Cerebellar nuclear complex (tissue), 1 donor: Measurements from ENCODE around the gene MRPL11.
"Not testable (repeated sequence)": the region's sequence is repeated elsewhere in the genome, so short reads cannot be mapped to it uniquely, and the experiment has no call there.

Source experiments
- DNase-seq, 2 experiments: peaks; one replicate each; lab custom pipeline; 2025; lab: John Stamatoyannopoulos, UW

MRPL11 gene

DNA sequence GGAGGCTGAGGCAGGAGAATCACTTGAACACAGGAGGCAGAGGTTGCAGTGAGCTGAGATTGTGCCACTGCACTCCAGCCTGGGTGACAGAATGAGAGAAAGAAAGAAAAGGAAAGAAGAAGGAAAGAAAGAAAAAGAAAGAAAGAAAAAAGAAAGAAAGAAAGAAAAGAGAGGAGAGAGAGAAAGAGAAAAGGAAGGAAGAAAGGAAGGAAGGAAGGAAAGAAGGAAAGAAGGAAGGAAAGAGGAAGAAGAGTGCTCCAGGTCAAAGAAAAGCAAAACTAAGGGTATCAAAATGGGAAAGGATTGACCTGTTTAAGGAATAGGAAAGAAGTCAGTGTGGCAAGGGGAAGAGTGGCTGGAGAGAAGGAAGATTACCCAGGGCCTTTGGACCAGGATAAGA is 7.4 kb downstream of the MRPL11 start:
- not testable (repeated sequence) for DNase-seq

DNA sequence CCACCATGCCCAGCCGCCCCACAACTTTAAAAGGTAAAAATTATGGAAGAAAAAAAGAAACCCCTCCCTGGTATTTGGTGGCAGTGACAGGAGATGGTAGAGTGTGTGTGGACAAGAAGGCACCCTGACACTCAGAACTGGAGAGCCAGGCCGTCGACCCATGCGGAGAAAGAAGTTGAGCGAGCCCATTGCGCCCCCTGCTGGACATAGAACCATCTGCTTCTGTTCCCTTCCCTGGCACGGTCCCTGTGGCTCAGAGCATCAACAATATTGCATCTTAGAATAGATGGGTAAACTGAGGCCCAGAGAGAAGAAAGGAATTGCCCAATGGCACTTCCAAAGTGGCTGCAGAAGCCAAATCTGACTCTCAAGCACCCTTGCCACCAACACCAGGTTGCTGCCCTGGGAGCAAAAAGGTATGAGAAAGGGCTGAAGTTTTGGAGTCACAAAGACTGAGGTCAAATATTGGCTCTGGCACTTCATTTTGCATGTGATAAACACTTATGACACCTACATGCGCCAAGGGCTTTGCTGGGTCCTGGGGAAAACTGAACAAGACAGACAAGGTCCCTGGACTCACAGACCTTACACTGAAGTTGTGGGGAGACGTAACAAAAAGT is 8.6 kb downstream of the MRPL11 start:
- DNase-seq = peak in 1 of 2 experiments; percentile 68

DNA sequence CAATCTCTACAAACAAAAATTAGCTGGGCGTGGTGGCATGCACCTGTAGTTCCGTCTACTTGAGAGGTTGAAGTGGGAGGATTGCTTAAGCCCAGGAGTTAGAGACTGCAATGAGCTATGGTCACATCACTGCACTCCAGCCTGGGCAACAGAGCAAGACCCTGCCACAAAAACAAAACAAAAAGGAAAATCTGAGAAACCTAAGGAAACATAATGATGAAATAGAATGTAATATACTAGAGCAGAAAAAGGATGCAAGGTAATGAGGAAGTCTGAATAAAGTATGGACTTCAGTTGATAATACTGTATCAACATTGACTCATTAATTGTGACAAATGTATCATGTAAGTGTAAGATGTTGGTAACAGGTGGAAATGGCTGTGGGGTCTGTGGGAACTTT is 9.7 kb downstream of the MRPL11 start:
- DNase-seq = no peak

DNA sequence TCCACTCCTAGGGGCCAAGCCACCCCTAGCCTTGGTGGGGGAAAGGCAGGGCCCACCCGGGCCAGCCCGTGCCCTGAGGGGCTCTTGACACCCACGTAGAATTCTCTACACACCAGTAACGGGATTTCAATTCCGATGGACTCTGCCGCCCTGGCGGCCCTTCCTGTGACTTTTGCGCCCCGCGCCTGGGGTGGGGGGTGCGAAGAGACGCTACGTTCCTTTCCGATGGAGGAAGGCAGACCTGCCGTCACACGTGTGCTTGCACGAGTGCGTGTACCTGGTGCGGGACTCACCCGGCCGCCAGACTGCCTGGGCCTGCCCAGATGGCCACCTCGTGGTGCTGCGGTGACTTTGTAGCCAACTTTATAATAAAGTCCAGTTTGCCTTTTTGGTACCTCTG is 12.3 kb downstream of the MRPL11 start:
- no peak for DNase-seq

DNA sequence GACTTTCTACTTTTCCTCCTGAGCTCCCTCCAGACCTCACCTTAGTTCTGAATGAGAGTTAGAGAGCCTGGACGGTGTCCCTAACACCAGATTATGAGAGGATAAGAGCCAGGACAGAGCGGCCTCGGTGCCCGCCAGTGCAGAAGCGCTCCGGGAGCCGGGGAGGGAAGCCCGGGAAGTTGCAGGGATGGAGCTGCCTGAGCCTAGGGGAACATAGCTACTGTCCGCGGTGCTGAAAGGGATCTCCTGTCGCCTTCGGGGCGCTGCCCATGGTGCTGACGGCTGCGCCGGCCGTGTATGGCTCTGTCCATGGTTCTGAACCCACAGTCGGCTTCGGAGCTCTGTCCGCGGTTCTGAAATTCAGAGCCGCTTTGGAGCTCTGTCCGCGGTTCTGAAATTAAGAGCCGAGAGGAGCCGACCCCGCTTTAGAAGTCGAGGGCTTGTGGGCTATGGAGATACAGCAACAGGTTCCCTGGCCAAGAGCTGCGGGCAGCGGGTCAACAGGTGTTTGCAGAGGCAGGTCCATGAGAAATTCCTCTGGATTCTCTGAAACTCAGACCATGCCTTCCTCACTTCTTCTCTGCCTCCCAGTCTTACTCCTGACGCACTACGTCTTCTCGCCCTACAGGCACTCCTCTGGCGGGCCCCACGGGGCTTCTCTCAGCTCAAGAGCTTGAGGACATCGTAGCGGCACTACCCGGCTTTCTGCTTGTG is 17.0 kb downstream of the MRPL11 start:
- no peak for DNase-seq

DNA sequence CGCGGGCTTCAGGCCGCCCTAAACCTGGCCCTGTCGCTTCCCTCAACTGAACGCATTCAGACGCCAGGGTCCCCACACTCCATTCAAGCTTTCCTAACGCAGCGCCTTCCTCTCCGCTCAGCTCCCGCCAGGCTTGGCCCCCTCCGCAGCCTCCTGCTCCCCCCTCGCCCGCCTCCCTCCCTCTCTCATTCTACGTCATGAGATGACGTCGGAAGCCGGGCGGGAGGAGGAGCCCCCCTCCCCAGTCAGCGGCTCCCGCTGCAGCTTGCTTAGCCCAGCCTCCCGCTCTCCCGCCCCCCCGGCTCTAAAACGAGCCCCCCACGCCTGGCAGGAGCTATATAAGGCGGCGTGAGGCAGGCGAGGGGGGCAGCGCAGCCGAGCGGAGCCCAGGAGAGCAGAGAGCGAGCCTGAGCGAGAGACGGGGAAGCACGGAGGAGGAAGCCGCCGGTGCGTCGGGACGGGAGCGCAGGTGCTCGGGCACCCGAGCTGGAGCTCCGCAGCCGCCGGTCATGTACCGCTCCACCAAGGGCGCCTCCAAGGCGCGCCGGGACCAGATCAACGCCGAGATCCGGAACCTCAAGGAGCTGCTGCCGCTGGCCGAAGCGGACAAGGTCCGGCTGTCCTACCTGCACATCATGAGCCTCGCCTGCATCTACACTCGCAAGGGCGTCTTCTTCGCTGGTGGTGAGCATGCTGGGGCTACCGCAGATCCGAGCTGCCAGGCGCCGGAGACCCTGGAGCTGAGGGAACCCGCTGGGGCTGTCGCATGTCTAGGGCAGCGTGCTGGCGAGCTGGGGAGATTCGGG is 17.8 kb downstream of the MRPL11 start, which contains the start of gene NPAS4:
Gene NPAS4, plus strand, starts transcription at position 365 of the 806 bp plus-strand sequence. Its CDS starts 145 bp downstream, at position 510.
- DNase-seq = peak; percentile 46 to 59

DNA sequence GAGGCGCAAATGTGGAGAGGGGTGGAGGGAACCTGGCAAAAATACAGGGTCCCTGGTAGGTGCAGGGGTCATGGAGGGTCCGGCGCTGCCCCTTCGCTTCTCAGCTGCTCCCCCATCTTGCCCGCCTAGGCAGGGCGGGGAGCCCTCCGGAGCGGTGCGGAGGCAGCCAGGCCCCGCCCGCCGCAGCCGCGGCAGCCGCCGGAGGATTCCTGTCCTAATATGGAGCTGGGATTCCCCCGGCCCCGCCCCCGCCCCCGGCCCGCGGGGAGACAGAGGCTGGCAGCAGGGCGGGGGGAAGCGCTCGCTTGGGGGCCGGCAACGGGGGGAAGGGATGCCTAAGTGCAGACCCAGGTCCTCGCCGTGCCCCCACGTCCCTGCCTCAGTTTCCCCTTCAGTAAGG is 18.8 kb downstream of the MRPL11 start:
- no peak for DNase-seq

DNA sequence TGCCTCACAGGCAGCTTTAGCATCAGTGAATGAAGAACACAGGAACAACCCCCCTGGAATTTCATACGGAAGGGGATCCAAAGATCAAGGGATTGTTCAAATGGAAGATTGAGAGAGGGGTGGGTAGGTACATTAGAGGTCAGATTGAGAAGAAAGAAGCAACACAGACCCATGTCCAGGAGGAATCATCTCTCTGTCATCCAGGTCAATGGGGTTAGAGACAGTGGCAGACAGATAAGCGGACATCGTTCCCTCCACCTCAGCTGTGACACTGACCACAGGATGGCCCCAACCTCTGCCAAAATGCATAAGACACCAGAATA is 19.7 kb downstream of the MRPL11 start:
- no peak for DNase-seq

DNA sequence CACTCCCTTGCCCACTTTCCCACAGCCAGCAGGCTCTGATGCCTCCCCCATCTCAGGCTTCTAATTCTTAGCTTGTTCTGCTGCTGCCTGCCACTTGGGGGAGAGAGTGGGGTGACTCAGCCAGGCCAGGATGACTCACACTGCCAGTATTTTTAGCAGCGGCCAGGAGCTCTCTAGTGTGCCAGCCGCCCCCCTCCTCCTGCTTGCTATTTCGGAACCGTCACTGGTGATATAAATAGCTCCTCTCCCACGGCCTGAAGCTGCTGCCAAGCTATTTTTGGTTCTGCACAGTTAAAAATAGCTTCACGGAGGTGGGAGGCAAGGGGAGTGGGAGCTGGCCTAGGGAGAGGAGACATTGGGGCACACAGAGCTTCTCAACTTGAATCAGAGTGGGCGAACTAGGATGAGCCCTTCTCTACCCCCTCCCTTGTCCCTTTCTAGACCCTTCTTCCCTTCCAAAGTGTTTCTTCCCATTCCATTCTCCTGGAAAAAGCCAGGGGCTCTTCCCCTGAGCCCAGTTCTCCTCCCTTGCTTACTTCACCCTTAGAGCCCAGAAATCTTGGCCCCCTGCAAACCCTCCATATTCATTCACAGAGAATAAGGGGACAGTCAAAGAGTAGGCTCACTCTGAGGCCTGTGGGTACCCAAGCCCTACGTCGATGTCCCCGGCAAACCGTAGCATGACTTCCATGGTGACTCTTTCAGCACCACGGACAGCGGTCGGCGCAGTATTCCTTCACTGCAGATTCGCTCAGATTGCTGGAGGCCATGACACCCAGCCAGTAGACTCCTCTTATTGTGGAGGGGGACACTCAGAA is 20.3 kb downstream of the MRPL11 start:
- DNase-seq = peak; percentile 70 to 75

DNA sequence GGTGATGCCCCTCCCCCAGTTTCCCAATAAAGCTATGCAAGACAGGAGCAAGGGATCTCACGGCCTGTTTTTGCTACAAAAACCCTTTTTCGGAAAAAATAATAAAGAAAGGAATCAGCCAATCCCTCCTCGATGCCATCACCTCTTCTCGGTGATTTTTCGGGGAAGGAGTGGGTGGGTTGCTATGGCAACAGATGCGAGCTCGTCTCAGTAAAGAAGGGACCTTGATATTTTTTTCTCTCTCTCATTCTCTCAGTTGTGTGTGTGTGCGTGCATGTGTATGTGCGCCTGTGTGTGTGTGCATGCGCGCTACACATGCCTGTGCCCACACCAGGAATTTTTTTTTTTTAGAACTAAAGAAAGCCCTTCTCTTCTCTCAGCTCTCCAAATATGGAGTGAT is 21.6 kb downstream of the MRPL11 start:
- no peak for DNase-seq

DNA sequence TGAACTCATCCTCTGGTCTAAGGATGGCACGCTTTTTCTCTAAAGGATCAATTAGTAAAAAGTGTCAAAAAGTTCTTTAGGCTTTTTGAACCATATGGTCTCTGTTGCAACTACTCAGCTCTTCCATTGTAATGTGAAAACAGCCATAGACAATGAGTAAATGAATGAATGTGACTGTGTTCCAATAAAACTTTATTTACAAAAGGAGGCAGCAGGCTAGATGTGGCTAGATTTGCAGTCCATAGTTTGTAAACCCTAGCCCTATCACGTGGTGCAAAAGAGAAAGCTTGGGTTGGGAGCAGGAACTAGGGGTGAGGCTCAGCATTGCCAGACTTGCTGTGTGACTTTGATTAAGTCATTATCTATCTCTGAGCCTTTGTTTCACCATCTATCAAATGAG is 23.2 kb downstream of the MRPL11 start:
- DNase-seq = no peak

DNA sequence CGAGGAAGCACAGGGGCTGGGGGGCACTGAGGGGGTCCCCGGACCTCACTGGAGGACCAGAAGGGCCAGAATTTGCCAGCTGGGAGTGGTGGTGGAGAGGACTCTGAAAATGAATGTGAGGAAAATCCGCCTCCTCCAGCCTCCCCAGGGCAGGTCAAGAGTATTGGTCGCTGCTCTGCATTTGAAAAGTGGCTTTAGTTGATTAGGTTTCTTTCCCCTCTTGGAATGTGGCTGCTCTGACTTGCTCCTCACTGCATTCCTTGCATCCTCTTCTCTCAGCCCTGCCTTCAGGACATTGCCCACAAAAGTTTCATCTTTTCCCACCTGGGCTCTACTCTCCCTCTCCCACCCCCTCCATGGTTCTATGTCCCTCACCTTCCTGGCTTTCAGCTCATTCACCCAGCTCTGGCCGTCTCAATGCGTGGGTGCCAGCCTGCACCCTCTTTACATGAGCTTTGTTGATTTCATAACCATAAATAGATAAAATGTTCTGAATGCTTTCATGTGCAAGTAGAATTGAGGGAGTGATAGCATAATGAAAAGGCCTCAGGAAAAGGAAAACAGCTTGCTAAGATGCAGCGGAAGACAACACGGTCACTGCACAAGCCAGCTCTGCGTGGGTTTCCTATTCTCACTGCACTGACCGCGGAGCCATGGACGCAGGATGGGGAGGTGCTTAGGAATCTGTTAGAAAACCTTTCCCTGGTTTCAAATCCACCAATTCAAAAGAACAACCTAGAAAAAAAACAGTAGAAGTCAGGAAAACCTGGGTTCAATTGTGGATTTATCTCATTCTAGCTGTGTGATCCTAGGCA is 24.3 kb downstream of the MRPL11 start:
- DNase-seq = no peak

DNA sequence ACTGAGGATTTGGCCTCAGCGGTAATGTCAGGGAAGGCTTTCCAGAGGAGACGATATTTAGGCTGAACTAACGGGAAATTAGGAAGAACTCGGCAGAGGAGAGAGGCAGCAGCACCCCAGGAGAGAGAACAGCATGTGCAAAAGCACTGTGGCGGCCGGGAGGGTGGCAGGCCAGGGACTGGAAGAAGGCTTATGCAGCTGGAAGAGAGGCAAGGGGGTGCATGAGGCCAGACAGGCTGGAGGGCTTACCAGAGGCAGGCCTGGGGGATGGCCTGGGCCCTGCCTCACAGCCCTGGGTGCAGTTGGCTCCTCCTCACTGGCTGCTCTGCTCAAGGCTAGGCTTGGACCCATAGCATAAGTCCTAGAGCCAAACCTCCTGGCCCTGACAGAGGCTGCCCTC is 25.5 kb downstream of the MRPL11 start:
- no peak for DNase-seq

DNA sequence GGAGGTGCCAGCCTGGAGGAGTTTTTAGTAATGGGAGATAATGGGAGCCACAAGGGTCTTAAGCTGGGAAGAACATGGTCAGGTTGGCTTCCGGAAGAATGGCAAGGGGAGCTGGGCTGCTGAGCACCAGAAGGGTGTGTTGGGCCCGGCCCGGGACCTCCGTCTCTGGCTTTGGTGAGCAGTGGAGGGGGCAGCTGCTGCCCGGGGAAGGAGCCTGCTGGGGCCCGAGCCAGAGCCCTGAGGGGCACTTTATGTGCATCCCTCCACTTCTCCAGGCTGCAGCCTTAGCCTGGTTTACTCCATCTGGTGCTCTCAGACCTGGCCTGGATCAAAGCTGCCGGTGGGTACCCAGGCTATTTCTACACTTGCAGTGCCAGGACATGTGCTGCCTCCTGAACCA is 26.5 kb downstream of the MRPL11 start:
- DNase-seq = no peak

DNA sequence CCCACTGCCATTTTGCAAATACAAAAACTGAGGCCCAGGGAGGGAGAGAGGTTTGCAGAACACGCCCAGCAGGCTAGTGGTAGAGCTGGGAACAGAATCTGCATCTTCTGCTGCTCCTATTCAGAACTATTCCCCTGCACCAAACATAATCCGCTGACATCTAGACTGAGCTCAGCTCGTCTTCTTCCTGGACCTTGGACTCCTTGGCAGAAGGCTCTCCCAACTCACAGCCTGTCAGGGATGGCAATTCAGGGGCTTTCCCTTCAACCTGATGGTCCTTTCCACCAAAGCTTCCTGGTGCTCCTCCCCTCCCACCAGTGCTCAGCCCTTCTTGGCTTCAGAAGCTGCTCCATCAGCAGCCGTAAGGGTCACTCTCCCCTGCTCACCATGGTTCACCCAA is 27.3 kb downstream of the MRPL11 start:
- no peak for DNase-seq

DNA sequence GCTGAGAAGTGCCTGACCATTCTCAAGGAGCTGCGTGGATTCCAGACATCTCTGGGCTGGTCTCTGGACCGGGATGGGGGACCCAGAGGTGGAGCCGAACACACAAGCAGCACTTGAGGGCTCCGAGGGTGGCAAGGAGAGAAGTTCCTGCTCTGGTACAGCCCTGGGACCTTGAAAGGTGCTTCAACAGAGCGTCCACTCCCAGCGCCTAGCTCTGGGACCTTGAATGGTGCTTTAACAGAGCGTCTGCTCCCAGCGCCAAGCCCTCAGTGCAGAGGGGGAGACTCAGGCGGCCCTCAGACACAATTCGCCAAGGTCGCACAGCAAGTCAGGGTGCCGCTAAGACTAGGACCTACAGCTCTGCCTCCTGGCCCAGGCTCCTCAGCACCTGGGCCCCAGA is 28.5 kb downstream of the MRPL11 start:
- no peak for DNase-seq

DNA sequence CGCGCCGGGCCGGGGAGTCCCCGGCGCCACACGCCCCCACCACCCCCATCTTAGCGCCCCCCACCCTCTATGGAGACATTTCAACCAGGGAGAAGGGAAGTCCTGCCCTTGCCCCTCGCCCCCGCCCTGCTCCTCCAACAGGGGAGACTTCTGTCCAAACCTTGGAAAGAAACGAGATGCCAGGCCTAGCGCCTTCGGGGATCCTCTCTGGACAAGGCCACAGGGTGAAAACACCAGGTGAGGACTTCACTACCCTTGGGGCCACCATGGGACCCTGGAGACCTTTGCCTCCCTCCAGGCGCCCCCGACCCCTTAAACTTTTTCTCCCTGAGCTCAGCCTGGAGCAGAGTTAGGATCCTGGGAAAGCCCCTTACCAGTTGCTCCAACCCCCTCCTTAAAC is 29.4 kb downstream of the MRPL11 start:
- no peak for DNase-seq

DNA sequence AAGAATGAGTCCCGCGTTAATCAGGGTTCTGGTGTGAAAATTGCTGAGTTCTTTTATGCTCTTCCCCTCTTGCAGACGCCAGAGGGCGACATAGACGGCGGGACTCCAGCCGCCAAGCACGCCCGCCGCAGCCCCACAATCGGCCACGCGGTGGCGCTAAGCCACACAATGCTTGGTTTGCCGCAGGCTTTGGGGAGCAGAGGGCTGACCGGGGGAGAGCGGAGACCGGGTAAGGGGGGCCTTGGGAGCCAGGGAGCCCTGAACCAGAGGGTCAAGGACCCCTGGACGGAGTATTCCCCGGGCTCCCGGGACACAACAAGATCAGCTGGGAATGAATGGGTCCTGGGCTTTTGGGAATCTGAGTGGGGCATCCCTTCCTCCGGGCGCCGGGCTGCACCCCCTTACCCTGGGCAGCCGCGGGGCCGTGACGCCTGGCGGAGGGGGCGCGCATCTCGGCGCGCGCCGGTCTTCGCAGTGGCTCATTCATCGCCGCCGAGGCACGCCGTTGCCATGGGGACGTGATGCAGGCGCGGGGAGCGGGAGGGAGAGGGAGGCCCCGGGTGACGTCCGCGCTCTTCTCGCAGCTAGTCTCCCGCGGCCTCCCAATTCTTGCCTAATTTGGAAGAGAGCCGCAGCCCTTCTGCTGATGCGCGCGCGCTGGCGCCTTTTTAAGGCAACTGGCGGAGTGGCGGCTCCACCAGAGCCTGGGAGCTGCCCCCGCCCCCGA is 30.0 kb downstream of the MRPL11 start:
- peak in 1 of 2 experiments; percentile 62 for DNase-seq

DNA sequence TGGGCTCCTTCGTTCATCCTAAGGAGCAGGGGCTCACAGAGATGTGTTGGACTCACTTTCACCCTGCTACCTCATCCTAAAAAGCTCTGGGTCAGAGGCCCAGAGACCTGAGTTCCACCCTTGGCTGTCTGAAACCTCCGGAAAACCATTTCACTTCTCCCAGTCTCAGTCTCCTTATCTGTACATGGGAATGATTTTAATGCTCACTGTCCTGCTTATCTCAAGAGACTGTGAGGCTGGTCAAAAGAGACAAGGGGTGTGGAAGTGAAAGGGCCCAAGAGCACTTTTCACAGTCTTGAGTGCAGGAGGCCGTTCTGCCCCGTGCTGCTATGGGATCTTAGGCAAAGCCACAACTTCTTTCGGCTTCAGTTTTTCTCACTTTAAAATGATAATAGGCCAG is 31.0 kb downstream of the MRPL11 start:
- no peak for DNase-seq

DNA sequence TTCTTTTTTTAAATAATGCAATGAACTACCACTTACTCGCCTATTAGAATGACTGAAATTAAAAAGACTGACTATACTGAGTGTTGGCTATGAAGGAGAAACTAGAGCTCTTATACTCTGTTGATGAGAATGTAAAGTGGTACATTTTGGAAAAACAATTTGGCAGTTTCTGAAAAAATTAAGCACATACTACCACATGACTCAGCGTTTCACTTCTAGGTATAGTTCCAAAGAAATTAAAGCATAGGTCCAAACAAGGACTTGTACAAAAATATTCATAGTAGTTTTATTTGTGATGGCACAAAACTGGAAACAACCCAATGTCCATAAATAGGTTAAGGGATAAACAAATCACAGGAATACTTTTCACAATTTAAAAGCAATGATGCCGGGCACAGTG is 44.7 kb downstream of the MRPL11 start:
- no peak for DNase-seq

DNA sequence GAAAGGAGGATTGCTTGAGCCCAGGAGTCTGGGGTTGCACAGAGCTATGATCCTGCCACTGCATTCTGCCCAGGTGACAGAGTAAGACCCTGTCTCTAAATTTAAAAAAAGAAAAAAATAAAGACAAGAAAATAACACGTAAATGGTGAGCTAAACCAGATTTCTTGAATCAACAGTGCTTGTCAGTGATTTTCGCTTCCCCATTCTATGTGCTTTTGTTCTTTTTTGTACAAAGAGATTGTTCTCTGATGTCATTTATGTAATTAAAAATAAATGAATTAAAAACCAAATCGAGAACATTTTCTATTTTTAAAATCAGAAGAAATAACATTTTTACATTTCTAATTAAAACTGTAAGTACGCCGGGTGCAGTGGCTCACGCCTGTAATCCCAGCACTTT is 47.3 kb downstream of the MRPL11 start:
- DNase-seq = no peak
